ENCODE results near the gene ZMYND19.
"Not testable (repeated sequence)": the region's sequence is repeated elsewhere in the genome, so short reads cannot be mapped to it uniquely, and the experiment has no call there.

- not testable (repeated sequence) for TF ChIP-seq CTCF (IDR thresholded peaks at IDR 0.05); POLR2AphosphoS5 (IDR thresholded peaks at IDR 0.05; ENCODE audit: insufficient read depth in 1 of 2, low read depth in 1 of 2); POLR2A (IDR thresholded peaks at IDR 0.05)
Measured at GRCh38 chr9:137536594-137537131, 53.6 kb downstream of the ZMYND19 start.
